Measurements from ENCODE around the gene ZCCHC24. TPM values are rescaled to one million over a fixed set of nuclear protein-coding genes. Genes with fewer than 3 reads are reported as not detected.

Gene ZCCHC24
- total and polyA plus RNA-seq, 12 donors: 5.8 to 49.0 (median 24.8) TPM

- no peak for DNase-seq
- intact Hi-C loops (cut with DNase I): no loop called here
- H3K4me1 ChIP-seq (replicated peaks in 1 of 2): peaks cover 7 to 49% of the 10 kb centered on the region in 2 donors
- no peaks in the 10 kb centered on the region for H3K9me3 ChIP-seq (replicated peaks in 1 of 3)
- no peak for TF ChIP-seq POLR2A (IDR thresholded peaks at IDR 0.05)
- TF ChIP-seq CTCF (IDR thresholded peaks at IDR 0.05): no peak
- WGBS, 4 donors: 86 to 94% (median 88%) methylated on average over 3 to 5 of the region's 5 CpGs
- H3K27ac ChIP-seq: peak overlapping the region in 1 of 5 donors; percentile 88
- H3K27me3 ChIP-seq: no peaks in the 10 kb centered on the region
- H3K36me3 ChIP-seq (replicated peaks in 1 of 2): peaks cover 0 to 9% of the 10 kb centered on the region in 2 donors
- H3K4me3 ChIP-seq: no peak overlapping the region
These were observed 48.9 kb downstream of the ZCCHC24 start for GRCh38 chr10:79396520-79396919.

- no peak for DNase-seq
- intact Hi-C loops (cut with DNase I): no loop called here
- Histone ChIP-seq H3K27ac (peak overlapping the region in 1 of 5 donors; percentile 29), H3K4me1 (replicated peaks in 1 of 2) (peaks cover 7 to 31% of the 10 kb centered on the region in 2 donors), H3K27me3 (no peaks in the 10 kb centered on the region), H3K9me3 (replicated peaks in 1 of 3) (no peaks in the 10 kb centered on the region), H3K36me3 (replicated peaks in 1 of 2) (peaks cover 0 to 9% of the 10 kb centered on the region in 2 donors), H3K4me3 (no peak overlapping the region)
- WGBS, 4 donors: 80 to 91% (median 89%) methylated on average over 5 of the region's 5 CpGs
- no peak for TF ChIP-seq POLR2A (IDR thresholded peaks at IDR 0.05)
- TF ChIP-seq CTCF (IDR thresholded peaks at IDR 0.05): no peak
These were observed 50.8 kb downstream of the ZCCHC24 start for GRCh38 chr10:79394664-79395063.

- H3K27ac ChIP-seq: peak overlapping the region in 1 of 5 donors; percentile 29
- H3K36me3 ChIP-seq (replicated peaks in 1 of 2): peaks cover 0 to 9% of the 10 kb centered on the region in 2 donors
- WGBS, 4 donors: 90 to 95% (median 93%) methylated on average over 17 of the region's 17 CpGs
- H3K27me3 ChIP-seq: no peaks in the 10 kb centered on the region
- no peak overlapping the region for H3K4me3 ChIP-seq
- peaks cover 5 to 25% of the 10 kb centered on the region in 2 donors for H3K4me1 ChIP-seq (replicated peaks in 1 of 2)
- no peak for DNase-seq
- intact Hi-C loops (cut with DNase I): no loop called here
- no peak for TF ChIP-seq POLR2A (IDR thresholded peaks at IDR 0.05)
- no peak for TF ChIP-seq CTCF (IDR thresholded peaks at IDR 0.05)
- no peaks in the 10 kb centered on the region for H3K9me3 ChIP-seq (replicated peaks in 1 of 3)
These were observed 51.4 kb downstream of the ZCCHC24 start for GRCh38 chr10:79393924-79394610.

- no peaks in the 10 kb centered on the region for H3K27me3 ChIP-seq
- peak in 1 of 7 donors; percentile 4 for DNase-seq
- no peak for TF ChIP-seq POLR2A (IDR thresholded peaks at IDR 0.05)
- TF ChIP-seq CTCF (IDR thresholded peaks at IDR 0.05): no peak
- H3K9me3 ChIP-seq (replicated peaks in 1 of 3): no peaks in the 10 kb centered on the region
- peaks cover 0 to 9% of the 10 kb centered on the region in 2 donors for H3K36me3 ChIP-seq (replicated peaks in 1 of 2)
- intact Hi-C loops (cut with DNase I): no loop called here
- H3K27ac ChIP-seq: no peak overlapping the region
- H3K4me3 ChIP-seq: no peak overlapping the region
- H3K4me1 ChIP-seq (replicated peaks in 1 of 2): peaks cover 0 to 18% of the 10 kb centered on the region in 2 donors
- 64 to 95% (median 93%) methylated on average over 4 of the region's 4 CpGs for WGBS, 4 donors
These were observed 52.1 kb downstream of the ZCCHC24 start for GRCh38 chr10:79393221-79393923.
